Smooth muscle cell (in vitro differentiated cells): Measurements from ENCODE around the gene STX12. TPM values are rescaled to one million over a fixed set of nuclear protein-coding genes. Genes with fewer than 3 reads are reported as not detected.
A peak's percentile ranks its signal among the peaks of the same experiment; 100 is the strongest.

ENCODE experiments used
- DNase-seq: peaks from one replicate; lab custom pipeline; 2025; ENCODE audit not compliant: unreplicated experiment; lab: John Stamatoyannopoulos, UW
- H2AFZ ChIP-seq: fragments of 200-600 bp; sonication (generic); 2 replicates; pipeline ENCODE4 v1.6.0; 2016; ENCODE audit warnings: antibody characterized with exemption, low read depth, mild to moderate bottlenecking
- H3F3A ChIP-seq: fragments of 200-600 bp; sonication (generic); 2 replicates; pipeline ENCODE4 v1.6.0; 2017; ENCODE audit warnings: antibody characterized with exemption, low read depth
- H3K27ac ChIP-seq: fragments of 200-600 bp; sonication (generic); 2 replicates; pipeline ENCODE4 v1.5.1; 2016; ENCODE audit warnings: low read depth, mild to moderate bottlenecking
- H3K27me3 ChIP-seq: fragments of 200-600 bp; sonication (generic); 2 replicates; pipeline ENCODE4 v1.6.1; 2016; ENCODE audit warnings: low read depth, mild to moderate bottlenecking
- H3K36me3 ChIP-seq: fragments of 200-600 bp; sonication (generic); 2 replicates; pipeline ENCODE4 v1.5.1; 2016; ENCODE audit warnings: low read depth
- H3K4me1 ChIP-seq: fragments of 200-600 bp; sonication (generic); 2 replicates; pipeline ENCODE4 v1.5.1; 2016; ENCODE audit warnings: low read depth
- H3K4me2 ChIP-seq: fragments of 200-600 bp; sonication (generic); 2 replicates; pipeline ENCODE4 v1.6.0; 2016; ENCODE audit warnings: mild to moderate bottlenecking
- H3K4me3 ChIP-seq: fragments of 200-600 bp; sonication (generic); 2 replicates; pipeline ENCODE4 v1.5.1; 2016; ENCODE audit warnings: mild to moderate bottlenecking
- H3K79me2 ChIP-seq: fragments of 200-600 bp; sonication (generic); 2 replicates; pipeline ENCODE4 v1.6.0; 2016; ENCODE audit warnings: low read depth, mild to moderate bottlenecking
- H3K9ac ChIP-seq: fragments of 200-600 bp; sonication (generic); 2 replicates; pipeline ENCODE4 v1.6.0; 2016; ENCODE audit warnings: low read depth
- H3K9me3 ChIP-seq: fragments of 200-600 bp; sonication (generic); replicated peaks from 2 replicates; pipeline ENCODE4 v1.5.1; 2016; ENCODE audit warnings: low read depth
- H4K20me1 ChIP-seq: fragments of 200-600 bp; sonication (generic); 2 replicates; pipeline ENCODE4 v1.6.0; 2016; ENCODE audit warnings: low read depth
- CTCF ChIP-seq: fragments of 200-600 bp; sonication (generic); IDR thresholded peaks from 2 replicates; pipeline ENCODE4 v1.5.1; 2017; ENCODE audit warnings: borderline replicate concordance, mild to moderate bottlenecking, antibody characterized with exemption; ENCODE audit not compliant: insufficient read depth, poor library complexity, severe bottlenecking
- WGBS: methylation state at CpG from one replicate; pipeline ENCODE4 v1.1.7; 2016; ENCODE audit warnings: low lambda C conversion rate; 5-methylcytosine and 5-hydroxymethylcytosine counted together
- polyA plus RNA-seq: library from polyadenylated mRNA; unstranded; fragments of >200 nt; fragmentation: Nextera tagmentation; extraction: Ambion mirVana; gene quantifications from 2 replicates; pipeline ENCODE4 v1.2.1, GENCODE V29; 2016
- total RNA-seq: library from RNA; depleted of rRNA; stranded (reverse); fragments of >200 nt; gene quantifications from 2 replicates; pipeline ENCODE4 v1.2.3, GENCODE V29; 2014

Gene STX12
- total and polyA plus RNA-seq, 2 experiments from 2014 or later, result 20.6 to 50.7 TPM

GRCh38 chr1:27862671-27863537 lies 89.9 kb downstream of the STX12 start:
- Histone ChIP-seq H3F3A (no peaks in the 10 kb centered on the region), H3K9ac (peak overlapping the region; percentile 87), H3K36me3 (no peaks in the 10 kb centered on the region), H3K27me3 (no peaks in the 10 kb centered on the region), H3K27ac (peak overlapping the region; percentile 92), H3K4me1 (peaks cover 3% of the 10 kb centered on the region), H3K4me3 (no peak overlapping the region), H2AFZ (peak overlapping the region; percentile 77), H4K20me1 (no peaks in the 10 kb centered on the region), H3K79me2 (no peaks in the 10 kb centered on the region), H3K9me3 (no peaks in the 10 kb centered on the region), H3K4me2 (peak overlapping the region; percentile 51)
- WGBS, result 72% methylated on average over 9 of the region's 9 CpGs
- peak; percentile 22 for DNase-seq
- TF ChIP-seq CTCF, result no peak

GRCh38 chr1:27863538-27863915 lies 90.5 kb downstream of the STX12 start:
- peak overlapping the region; percentile 20 for H3K4me2 ChIP-seq
- no peaks in the 10 kb centered on the region for H3K79me2 ChIP-seq
- H2AFZ ChIP-seq, result peak overlapping the region; percentile 77

GRCh38 chr1:27864264-27864895 lies 91.4 kb downstream of the STX12 start:
- H3K27me3 ChIP-seq, result no peaks in the 10 kb centered on the region
- no peak for DNase-seq
- no peaks in the 10 kb centered on the region for H4K20me1 ChIP-seq
- peak overlapping the region; percentile 92 for H3K27ac ChIP-seq
- H3K9me3 ChIP-seq, result no peaks in the 10 kb centered on the region
- H3K4me2 ChIP-seq, result no peak overlapping the region
- no peak overlapping the region for H3K4me3 ChIP-seq
- WGBS, result 80% methylated on average over 8 of the region's 8 CpGs
- H3K79me2 ChIP-seq, result no peaks in the 10 kb centered on the region
- H3K36me3 ChIP-seq, result no peaks in the 10 kb centered on the region
- no peak for TF ChIP-seq CTCF
- no peak overlapping the region for H2AFZ ChIP-seq
- H3K9ac ChIP-seq, result peak overlapping the region; percentile 87
- H3F3A ChIP-seq, result no peaks in the 10 kb centered on the region
- H3K4me1 ChIP-seq, result peaks cover 3% of the 10 kb centered on the region

More at GRCh38 chr1:27863538-27863915, 90.5 kb downstream of the STX12 start:
- no peaks in the 10 kb centered on the region for H3K9me3 ChIP-seq
- H3K4me3 ChIP-seq, result no peak overlapping the region
- peaks cover 3% of the 10 kb centered on the region for H3K4me1 ChIP-seq
- H3K27ac ChIP-seq, result peak overlapping the region; percentile 92
- peak overlapping the region; percentile 87 for H3K9ac ChIP-seq
- no peaks in the 10 kb centered on the region for H4K20me1 ChIP-seq
- DNase-seq, result no peak
- no peak for TF ChIP-seq CTCF
- H3F3A ChIP-seq, result no peaks in the 10 kb centered on the region
- WGBS, result 90% methylated on average over 1 of the region's 1 CpG
- no peaks in the 10 kb centered on the region for H3K36me3 ChIP-seq
- H3K27me3 ChIP-seq, result no peaks in the 10 kb centered on the region
